ENCODE data around the gene GBGT1. TPM values are rescaled to one million over a fixed set of nuclear protein-coding genes. Genes with fewer than 3 reads are reported as not detected.

Gene GBGT1
- total and polyA plus RNA-seq, 2 of the 4 experiments (the other 2 are of a cell fraction) = 1.8 to 3.2 TPM

DNA sequence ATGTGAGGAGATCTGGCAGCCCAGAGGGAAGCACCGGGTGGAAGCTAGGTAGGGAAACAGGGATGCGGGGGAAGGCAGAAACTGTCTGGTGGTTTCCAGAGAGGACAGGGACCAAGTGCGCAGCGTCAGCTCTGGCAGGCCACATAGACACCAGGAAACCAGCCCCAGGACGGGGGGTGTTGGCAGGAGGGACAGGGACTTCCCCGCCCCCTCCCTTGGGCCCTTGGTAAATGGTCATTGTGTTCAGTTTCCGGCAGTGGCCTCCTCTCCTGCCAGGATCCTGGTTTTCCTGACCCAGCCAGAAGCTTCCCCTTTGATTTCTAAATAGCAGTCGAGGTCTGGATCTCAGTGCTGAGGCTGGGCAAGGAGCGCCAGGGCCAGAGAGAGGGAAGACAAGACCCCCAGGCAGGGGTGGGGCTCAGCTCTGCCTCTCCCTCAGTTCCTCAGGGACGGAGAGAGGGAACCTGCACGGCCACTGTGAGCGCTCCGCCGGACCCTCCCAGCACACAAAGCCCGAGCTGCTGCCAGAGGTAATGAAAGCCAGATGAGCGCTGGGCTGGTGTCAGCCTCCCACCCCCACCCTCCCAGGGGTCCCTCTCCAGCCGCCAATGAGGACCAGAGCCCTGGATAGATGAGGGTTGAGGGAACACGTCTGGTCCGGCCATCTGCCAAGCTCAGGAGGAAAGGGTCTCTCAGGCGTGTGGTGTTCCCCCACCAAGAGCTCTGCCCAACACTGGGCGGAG is 44.4 kb downstream of the GBGT1 start (continued):
- TF ChIP-seq MAZ (IDR thresholded peaks at IDR 0.05; ENCODE audit: borderline replicate concordance, low read depth, low read length) = no peak
- no peak for TF ChIP-seq RFX5 (IDR thresholded peaks at IDR 0.05; ENCODE audit: low read depth, low read length)
- TF ChIP-seq POLR2A (IDR thresholded peaks at IDR 0.05; ENCODE audit: low read depth, low read length) = no peak
- TF ChIP-seq CEBPB (IDR thresholded peaks at IDR 0.05; ENCODE audit: low read depth, low read length) = no peak
- no peak for TF ChIP-seq NFE2L2 (IDR thresholded peaks at IDR 0.05; ENCODE audit: low read depth, low read length)
- TF ChIP-seq, protein P1, sequence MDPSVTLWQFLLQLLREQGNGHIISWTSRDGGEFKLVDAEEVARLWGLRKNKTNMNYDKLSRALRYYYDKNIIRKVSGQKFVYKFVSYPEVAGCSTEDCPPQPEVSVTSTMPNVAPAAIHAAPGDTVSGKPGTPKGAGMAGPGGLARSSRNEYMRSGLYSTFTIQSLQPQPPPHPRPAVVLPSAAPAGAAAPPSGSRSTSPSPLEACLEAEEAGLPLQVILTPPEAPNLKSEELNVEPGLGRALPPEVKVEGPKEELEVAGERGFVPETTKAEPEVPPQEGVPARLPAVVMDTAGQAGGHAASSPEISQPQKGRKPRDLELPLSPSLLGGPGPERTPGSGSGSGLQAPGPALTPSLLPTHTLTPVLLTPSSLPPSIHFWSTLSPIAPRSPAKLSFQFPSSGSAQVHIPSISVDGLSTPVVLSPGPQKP (IDR thresholded peaks at IDR 0.05; ENCODE audit: borderline replicate concordance, low read depth, low read length) = no peak
